ENCODE measurements around the gene ANAPC10. TPM values are rescaled to one million over a fixed set of nuclear protein-coding genes. Genes with fewer than 3 reads are reported as not detected.

ANAPC10 gene
- polyA plus RNA-seq, 2 of the 4 experiments (the other 2 are of a cell fraction), result 16.4 to 33.8 TPM

GRCh38 chr4:145034727-145035211 is 63.2 kb downstream of the ANAPC10 start:
- CTCF ChIA-PET, result interaction anchor here (2.1 kb wide), 1 partner anchor 27 kb away, joined by 5 read pairs; no protein-coding TSS in a partner anchor
- TF ChIP-seq REST (IDR thresholded peaks at IDR 0.05) (no peak), CEBPB (IDR thresholded peaks at IDR 0.05) (no peak), HOXA7 (CRISPR knock-in tag; IDR thresholded peaks at IDR 0.05) (no peak), MAFK (IDR thresholded peaks at IDR 0.05; ENCODE audit: partially characterized antibody) (no peak), HDAC2 (IDR thresholded peaks at IDR 0.05) (no peak), MYC (IDR thresholded peaks at IDR 0.05; ENCODE audit: borderline replicate concordance, low read length) (no peak), PHF8 (IDR thresholded peaks at IDR 0.05; ENCODE audit: borderline replicate concordance, low read depth) (no peak)
- TF ChIP-seq, protein P1, sequence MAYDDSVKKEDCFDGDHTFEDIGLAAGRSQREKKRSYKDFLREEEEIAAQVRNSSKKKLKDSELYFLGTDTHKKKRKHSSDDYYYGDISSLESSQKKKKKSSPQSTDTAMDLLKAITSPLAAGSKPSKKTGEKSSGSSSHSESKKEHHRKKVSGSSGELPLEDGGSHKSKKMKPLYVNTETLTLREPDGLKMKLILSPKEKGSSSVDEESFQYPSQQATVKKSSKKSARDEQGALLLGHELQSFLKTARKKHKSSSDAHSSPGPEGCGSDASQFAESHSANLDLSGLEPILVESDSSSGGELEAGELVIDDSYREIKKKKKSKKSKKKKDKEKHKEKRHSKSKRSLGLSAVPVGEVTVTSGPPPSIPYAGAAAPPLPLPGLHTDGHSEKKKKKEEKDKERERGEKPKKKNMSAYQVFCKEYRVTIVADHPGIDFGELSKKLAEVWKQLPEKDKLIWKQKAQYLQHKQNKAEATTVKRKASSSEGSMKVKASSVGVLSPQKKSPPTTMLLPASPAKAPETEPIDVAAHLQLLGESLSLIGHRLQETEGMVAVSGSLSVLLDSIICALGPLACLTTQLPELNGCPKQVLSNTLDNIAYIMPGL (CRISPR knock-in tag; IDR thresholded peaks at IDR 0.05; ENCODE audit: borderline replicate concordance), result no peak
- Histone ChIP-seq H3K27ac (peak overlapping the region in 1 of 2 experiments; percentile 4; a peak in 1 of 6 replicates), H3K4me1 (0 out of 3 replicates have a peak, but pooled peaks cover 4% of the 10 kb centered on the region), H3K4me2 (no peak overlapping the region), H3K9me3 (no peaks in the 10 kb centered on the region), H3K4me3 (no peak overlapping the region)
- 71% methylated on average over 6 of the region's 6 CpGs for WGBS (ENCODE audit: missing lambda C conversion rate)
- no peak for FAIRE-seq
- 0 out of 6 replicates have a peak, but pooled peaks of 1 of the 2 experiments have one; percentile 39 for ATAC-seq
- no peak for DNase-seq (ENCODE audit: low read depth in 1 of 2, low spot score in 1 of 2)
- POLR2A ChIA-PET, result no interaction called here

- Histone ChIP-seq H3K27ac (no peak overlapping the region), H3K9me3 (0 out of 3 replicates have a peak, but pooled peaks cover 3% of the 10 kb centered on the region), H3K4me2 (no peak overlapping the region), H3K4me1 (no peaks in the 10 kb centered on the region), H3K4me3 (no peak overlapping the region)
- TF ChIP-seq ESRRA (IDR thresholded peaks at IDR 0.05; ENCODE audit: borderline replicate concordance, low read length) (no peak), JUNB (IDR thresholded peaks at IDR 0.05) (no peak)
- no peak for DNase-seq (ENCODE audit: low read depth in 1 of 2, low spot score in 1 of 2)
- ATAC-seq, result no peak
- WGBS (ENCODE audit: missing lambda C conversion rate), result 58% methylated on average over 1 of the region's 1 CpG
- FAIRE-seq, result no peak
- ChIA-PET CTCF (no interaction called here), POLR2A (no interaction called here)
These were observed 78.7 kb downstream of the ANAPC10 start for GRCh38 chr4:145019346-145019745.

GRCh38 chr4:145014365-145014764 is 83.6 kb downstream of the ANAPC10 start:
- DNase-seq (ENCODE audit: low read depth in 1 of 2, low spot score in 1 of 2) (no peak), FAIRE-seq (no peak), ATAC-seq (no peak)
- 0 out of 3 replicates have a peak, but pooled peaks cover 3% of the 10 kb centered on the region for H3K4me1 ChIP-seq
- CTCF ChIA-PET, result no interaction called here
- H3K27ac ChIP-seq, result no peak overlapping the region
- POLR2A ChIA-PET, result no interaction called here
- no peak overlapping the region for H3K4me3 ChIP-seq
- WGBS (ENCODE audit: missing lambda C conversion rate), result 88% methylated on average over 3 of the region's 4 CpGs
- TF ChIP-seq NFE2L2 (conservative IDR thresholded peaks at IDR 0.05; ENCODE audit: low read length) (no peak), POLR2AphosphoS2 (conservative IDR thresholded peaks at IDR 0.05; ENCODE audit: low read length) (no peak), ELK1 (IDR thresholded peaks at IDR 0.05; ENCODE audit: low read depth, low read length) (no peak), FOSL2 (IDR thresholded peaks at IDR 0.05) (no peak), FOSL2 (CRISPR knock-in tag; IDR thresholded peaks at IDR 0.05) (no peak), SMC3 (IDR thresholded peaks at IDR 0.05) (no peak), POLR2A (IDR thresholded peaks at IDR 0.05; ENCODE audit: low read length) (no peak), BHLHE40 (IDR thresholded peaks at IDR 0.05; ENCODE audit: low read depth, low read length) (no peak), EHMT2 (IDR thresholded peaks at IDR 0.05; ENCODE audit: low read depth) (no peak), TFCP2L1 (CRISPR knock-in tag; IDR thresholded peaks at IDR 0.05) (no peak), GATA3 (IDR thresholded peaks at IDR 0.05; ENCODE audit: borderline replicate concordance) (no peak), FOXS1 (CRISPR knock-in tag; IDR thresholded peaks at IDR 0.05) (no peak), ZFP36 (IDR thresholded peaks at IDR 0.05; ENCODE audit: borderline replicate concordance, partially characterized antibody) (no peak)
- TF ChIP-seq, protein P1 (CRISPR knock-in tag; IDR thresholded peaks at IDR 0.05; ENCODE audit: borderline replicate concordance), result no peak
- TF ChIP-seq, protein P2, sequence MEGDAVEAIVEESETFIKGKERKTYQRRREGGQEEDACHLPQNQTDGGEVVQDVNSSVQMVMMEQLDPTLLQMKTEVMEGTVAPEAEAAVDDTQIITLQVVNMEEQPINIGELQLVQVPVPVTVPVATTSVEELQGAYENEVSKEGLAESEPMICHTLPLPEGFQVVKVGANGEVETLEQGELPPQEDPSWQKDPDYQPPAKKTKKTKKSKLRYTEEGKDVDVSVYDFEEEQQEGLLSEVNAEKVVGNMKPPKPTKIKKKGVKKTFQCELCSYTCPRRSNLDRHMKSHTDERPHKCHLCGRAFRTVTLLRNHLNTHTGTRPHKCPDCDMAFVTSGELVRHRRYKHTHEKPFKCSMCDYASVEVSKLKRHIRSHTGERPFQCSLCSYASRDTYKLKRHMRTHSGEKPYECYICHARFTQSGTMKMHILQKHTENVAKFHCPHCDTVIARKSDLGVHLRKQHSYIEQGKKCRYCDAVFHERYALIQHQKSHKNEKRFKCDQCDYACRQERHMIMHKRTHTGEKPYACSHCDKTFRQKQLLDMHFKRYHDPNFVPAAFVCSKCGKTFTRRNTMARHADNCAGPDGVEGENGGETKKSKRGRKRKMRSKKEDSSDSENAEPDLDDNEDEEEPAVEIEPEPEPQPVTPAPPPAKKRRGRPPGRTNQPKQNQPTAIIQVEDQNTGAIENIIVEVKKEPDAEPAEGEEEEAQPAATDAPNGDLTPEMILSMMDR (IDR thresholded peaks at IDR 0.05), result no peak
- no peak overlapping the region for H3K4me2 ChIP-seq
- no peaks in the 10 kb centered on the region for H3K9me3 ChIP-seq
